Stimulated activated CD8-positive, alpha-beta memory T cell treated with anti-CD3 and anti-CD28 coated beads, Interleukin-12 subunit alpha, Interleukin-12 subunit beta, amount 100 ng/mL, for 1 hour (primary cell): ENCODE results near the gene ASTN2.

ENCODE experiments used
- DNase-seq: peaks from one replicate; pipeline ENCODE4 v3.0.0-alpha.2; 2020; ENCODE audit warnings: low read depth

Gene ASTN2, protein sequence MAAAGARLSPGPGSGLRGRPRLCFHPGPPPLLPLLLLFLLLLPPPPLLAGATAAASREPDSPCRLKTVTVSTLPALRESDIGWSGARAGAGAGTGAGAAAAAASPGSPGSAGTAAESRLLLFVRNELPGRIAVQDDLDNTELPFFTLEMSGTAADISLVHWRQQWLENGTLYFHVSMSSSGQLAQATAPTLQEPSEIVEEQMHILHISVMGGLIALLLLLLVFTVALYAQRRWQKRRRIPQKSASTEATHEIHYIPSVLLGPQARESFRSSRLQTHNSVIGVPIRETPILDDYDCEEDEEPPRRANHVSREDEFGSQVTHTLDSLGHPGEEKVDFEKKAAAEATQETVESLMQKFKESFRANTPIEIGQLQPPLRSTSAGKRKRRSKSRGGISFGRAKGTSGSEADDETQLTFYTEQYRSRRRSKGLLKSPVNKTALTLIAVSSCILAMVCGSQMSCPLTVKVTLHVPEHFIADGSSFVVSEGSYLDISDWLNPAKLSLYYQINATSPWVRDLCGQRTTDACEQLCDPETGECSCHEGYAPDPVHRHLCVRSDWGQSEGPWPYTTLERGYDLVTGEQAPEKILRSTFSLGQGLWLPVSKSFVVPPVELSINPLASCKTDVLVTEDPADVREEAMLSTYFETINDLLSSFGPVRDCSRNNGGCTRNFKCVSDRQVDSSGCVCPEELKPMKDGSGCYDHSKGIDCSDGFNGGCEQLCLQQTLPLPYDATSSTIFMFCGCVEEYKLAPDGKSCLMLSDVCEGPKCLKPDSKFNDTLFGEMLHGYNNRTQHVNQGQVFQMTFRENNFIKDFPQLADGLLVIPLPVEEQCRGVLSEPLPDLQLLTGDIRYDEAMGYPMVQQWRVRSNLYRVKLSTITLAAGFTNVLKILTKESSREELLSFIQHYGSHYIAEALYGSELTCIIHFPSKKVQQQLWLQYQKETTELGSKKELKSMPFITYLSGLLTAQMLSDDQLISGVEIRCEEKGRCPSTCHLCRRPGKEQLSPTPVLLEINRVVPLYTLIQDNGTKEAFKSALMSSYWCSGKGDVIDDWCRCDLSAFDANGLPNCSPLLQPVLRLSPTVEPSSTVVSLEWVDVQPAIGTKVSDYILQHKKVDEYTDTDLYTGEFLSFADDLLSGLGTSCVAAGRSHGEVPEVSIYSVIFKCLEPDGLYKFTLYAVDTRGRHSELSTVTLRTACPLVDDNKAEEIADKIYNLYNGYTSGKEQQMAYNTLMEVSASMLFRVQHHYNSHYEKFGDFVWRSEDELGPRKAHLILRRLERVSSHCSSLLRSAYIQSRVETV (N-terminal part only)

GRCh38 chr9:117414906-117415331, at the start of gene ASTN2:
Gene ASTN2 (minus strand): TSS chr9:117415057. CDS start chr9:117414938, 119 bp downstream.
- DNase-seq, result no peak

- DNase-seq, result no peak
Measured at GRCh38 chr9:117462861-117463260, 48.0 kb upstream of the ASTN2 start.

GRCh38 chr9:117461386-117461785, 46.5 kb upstream of the ASTN2 start:
- DNase-seq, result no peak

- no peak for DNase-seq
Measured at GRCh38 chr9:117460743-117461142, 45.9 kb upstream of the ASTN2 start.

DNA sequence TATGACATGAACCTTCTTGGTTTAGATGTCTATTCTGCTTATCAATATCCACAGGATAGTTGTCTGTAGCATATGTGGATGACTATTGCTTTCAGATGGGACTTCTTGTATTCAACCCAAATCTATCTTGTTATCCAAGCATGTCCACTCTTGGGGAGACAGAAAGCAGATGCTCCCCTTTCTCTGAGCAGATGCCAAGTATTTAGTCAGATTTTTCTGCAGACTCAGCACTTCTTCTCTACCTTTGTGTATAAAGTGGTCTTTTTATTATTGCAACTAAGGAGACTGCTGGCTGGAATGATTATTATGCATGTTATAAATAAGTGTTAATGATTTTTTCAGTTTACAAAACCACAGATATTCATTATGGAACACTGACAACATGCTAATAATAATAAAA, 45.1 kb upstream of the ASTN2 start:
- no peak for DNase-seq

- no peak for DNase-seq
Measured at GRCh38 chr9:117458066-117458465, 43.2 kb upstream of the ASTN2 start.

- no peak for DNase-seq
Measured at GRCh38 chr9:117454711-117455110, 39.9 kb upstream of the ASTN2 start.

GRCh38 chr9:117453737-117454136, 38.9 kb upstream of the ASTN2 start:
- DNase-seq, result no peak

DNA sequence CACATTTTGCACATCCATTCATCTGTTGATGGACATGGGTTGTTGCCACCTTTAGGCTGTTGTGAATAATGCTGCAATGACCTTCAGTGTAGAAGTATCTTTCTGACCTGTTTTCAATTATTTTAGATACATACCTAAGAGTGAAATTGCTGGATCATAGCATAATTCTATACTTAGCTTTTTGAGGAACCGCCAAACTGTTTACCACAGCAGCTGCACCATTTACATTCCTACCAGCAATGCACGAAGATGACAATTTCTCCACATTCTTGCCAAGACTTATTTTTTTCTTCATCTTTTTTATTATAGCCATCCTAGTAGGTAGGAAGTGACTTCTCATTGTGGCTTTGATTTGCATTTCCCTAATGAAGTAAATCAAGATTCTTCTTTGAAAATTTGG, 36.5 kb upstream of the ASTN2 start:
- no peak for DNase-seq

DNA sequence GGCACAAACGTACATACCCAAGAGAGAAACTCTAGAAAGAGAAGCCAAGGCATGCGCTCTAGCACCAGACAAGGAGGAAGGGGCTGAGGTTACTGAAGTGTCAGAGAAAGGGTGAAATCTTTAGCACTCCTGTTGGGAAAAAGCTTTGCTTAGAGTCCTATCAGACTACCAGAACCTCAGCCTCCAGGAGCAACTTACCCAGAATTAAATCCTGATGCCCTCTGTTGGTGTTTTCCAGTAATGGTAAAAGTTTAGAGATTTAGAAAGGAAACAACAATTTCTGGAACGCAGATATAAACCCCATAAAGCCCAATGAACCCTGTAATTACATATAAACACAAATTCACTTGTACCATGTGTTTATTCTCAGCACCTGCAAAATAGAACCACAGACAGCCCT, 33.2 kb upstream of the ASTN2 start:
- DNase-seq, result no peak

GRCh38 chr9:117445631-117446030, 30.8 kb upstream of the ASTN2 start:
- DNase-seq, result no peak

GRCh38 chr9:117444501-117444900, 29.6 kb upstream of the ASTN2 start:
- DNase-seq, result no peak

- DNase-seq, result no peak
Measured at GRCh38 chr9:117437283-117437682, 22.4 kb upstream of the ASTN2 start.

DNA sequence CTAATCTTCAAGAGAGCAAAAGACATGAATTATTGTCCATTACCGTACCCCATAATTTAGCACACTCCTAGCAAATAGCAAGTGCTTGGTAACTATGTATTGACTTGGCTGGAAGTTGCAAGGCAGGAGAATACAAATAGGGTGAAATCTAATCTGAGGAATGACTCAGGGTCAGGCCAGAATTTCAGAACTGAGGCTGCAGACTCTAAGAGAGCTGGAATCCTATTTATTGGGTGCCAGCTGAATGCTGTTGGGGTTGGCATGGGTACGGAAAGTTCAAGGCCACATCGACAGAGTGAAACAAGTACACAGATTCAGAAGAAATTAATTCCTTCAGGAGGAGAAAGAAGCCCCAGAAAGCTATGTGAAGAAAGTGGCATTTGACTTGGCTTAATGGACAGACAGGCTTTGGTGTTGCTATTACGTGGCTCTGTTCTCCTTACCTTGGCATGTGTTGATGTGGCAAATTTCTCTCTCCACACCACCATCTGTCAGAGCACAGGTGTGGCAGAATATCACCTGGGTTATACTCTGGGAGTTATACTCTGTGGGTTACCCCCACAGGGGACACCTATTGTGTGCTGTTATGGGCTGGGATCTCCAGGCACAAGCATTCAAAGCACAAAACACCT, 20.9 kb upstream of the ASTN2 start:
- no peak for DNase-seq

DNA sequence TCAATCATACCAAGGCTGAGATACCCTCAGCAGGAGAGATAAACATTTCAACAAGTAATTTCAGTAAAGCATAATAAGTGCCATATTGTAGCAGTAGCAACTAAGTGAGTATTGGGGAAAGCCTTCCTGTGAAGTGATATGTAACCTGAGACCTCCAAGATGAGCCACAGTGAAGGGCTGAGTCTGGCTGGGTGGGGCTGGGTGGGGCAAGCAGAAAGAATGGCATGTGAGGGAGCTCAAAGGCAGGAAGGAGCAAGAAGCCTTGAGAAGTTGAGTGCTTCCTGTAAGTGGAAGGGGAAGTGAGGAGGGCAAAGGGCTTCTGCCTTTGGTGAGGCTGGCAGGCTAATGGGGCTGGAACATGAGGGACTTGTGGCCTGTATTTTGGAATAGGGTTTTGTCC, 19.7 kb upstream of the ASTN2 start:
- DNase-seq, result no peak

DNA sequence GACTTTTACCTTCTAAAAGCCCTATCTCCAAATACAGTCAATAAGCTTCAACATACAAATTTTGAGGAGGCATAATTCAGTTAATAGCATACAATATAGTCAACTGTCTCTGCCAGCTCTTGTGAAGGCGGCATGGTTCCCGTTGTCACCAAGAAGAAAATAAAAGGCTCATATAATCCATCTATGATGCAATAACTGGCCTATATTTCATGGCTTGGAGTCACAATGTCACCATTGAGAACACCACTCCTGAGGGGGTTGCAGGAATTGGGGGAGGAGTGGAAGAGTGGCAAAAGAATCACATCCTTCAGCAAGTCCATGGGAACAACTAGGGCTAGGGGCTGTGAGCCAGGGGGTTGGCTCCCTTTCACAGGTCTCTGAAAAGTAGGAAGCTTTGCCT, 16.0 kb upstream of the ASTN2 start:
- DNase-seq, result no peak

GRCh38 chr9:117427357-117427913, 12.6 kb upstream of the ASTN2 start:
- no peak for DNase-seq

DNA sequence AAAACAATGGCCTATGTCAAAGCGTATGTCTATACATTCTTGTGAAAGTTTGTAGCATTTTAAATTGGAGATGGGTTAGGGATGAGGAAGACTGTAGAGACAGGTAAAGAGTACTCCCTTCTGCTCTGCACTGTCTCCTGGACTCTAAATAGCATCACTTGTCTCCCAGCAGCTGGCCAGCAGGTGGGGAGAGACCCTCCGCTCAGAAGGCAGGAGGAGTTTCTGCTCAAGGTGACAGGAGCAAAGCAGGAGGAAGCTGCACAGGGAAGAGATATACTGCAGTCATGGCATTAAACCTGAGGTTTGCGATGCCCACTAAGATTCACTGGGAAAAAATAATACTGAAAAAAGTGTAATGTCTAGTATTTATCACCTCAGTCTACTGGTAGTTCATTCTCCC, 10.7 kb upstream of the ASTN2 start:
- DNase-seq, result no peak

DNA sequence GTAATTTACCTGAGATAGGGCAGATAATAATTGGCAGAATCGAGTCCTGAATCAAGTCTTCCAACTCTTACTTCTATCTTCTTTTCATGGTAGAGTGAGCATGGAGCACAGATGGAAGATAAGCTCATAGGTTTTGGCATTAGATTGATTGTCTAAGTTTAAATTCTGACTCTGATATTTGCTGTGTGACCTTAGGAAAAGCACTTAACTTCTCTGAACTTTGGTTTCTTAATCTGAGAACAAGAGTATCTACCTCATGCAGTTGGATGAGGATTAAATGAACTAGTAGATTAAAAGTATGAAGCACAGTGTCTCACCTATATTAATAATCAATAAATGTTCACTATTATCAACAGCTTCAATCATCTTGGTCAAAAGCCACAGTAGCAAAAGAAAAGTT, 9.4 kb upstream of the ASTN2 start:
- no peak for DNase-seq

GRCh38 chr9:117418111-117418510, 3.3 kb upstream of the ASTN2 start:
- DNase-seq, result no peak

- DNase-seq, result no peak
Measured at GRCh38 chr9:117416856-117417255, 2.0 kb upstream of the ASTN2 start.
